Stimulated activated CD8-positive, alpha-beta memory T cell treated with anti-CD3 and anti-CD28 coated beads, Interleukin-12 subunit alpha, Interleukin-12 subunit beta, amount 100 ng/mL, for 1 hour (primary cell): ENCODE results near the gene PPP4R3A.
"Not testable (repeated sequence)": the region's sequence is repeated elsewhere in the genome, so short reads cannot be mapped to it uniquely, and the experiment has no call there.

Experiments
- DNase-seq: peaks from one replicate; pipeline ENCODE4 v3.0.0-alpha.2; 2020; ENCODE audit warnings: low read depth

Gene PPP4R3A

DNA sequence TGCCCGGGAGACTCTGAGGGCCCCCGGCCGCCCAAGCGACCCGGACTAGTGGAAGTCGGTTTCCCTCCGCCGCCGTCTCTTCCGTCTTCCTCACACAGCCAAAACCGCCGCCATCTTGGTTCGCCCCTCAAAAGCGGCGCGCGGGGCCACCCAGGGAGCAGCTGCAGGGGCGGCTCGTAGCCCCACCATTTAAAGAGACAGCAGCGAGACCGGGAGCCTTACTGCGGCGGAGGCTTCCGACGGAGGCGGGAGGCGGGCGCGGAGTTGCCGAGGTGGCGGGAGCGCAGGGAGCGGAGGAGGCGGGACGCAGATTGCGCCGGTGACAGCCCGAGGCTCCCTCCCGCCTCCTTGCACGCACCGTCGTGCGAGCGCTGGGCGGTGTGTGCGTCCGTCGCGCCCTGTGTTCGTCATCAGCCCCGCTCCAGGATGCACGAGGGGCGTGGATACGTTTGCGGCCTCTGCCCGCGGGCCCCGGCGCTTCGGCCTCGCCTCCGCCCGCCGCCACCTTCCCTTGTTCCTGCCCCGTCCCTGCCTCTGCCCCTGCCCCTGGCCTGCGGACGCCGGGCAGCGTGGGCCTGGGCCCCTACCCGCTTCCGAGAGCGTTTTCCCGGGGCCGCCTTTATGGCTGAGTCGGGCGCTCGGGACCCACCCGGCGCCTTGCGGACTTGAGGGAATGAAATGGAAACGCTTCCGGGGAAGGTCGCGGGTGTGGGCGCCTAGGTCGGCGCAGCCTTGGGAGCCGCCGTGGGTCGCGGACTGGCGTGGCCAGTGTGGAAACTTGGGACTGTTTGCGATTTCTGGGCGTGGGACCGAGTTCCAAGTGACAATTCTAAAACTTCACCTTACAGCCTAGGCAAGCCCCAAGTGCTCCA lies at the start of gene PPP4R3A:
TSS of gene PPP4R3A (minus strand) at position 140 of the 872 bp plus-strand sequence. CDS start 663 bp downstream, outside the sequence.
- peak; percentile 83 for DNase-seq

DNA sequence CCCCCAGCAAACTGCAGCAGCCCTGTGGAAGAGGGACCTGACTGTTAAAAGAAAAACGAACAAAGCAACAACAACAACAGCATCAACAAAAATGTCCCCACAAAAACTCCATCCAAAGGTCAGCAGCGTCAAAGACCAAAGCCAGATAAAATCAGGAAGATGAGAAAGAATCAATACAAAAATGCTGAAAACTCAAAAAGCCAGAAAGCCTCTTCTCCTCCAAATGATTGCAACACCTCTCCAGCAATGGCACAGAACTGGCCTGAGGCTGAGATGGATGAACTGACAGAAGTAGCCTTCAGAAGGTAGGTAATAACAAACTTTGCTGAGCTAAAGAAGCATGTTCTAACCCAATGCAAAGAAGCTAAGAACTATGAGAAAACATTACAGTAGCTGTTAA lies 45.4 kb upstream of the PPP4R3A start:
- DNase-seq: no peak

DNA sequence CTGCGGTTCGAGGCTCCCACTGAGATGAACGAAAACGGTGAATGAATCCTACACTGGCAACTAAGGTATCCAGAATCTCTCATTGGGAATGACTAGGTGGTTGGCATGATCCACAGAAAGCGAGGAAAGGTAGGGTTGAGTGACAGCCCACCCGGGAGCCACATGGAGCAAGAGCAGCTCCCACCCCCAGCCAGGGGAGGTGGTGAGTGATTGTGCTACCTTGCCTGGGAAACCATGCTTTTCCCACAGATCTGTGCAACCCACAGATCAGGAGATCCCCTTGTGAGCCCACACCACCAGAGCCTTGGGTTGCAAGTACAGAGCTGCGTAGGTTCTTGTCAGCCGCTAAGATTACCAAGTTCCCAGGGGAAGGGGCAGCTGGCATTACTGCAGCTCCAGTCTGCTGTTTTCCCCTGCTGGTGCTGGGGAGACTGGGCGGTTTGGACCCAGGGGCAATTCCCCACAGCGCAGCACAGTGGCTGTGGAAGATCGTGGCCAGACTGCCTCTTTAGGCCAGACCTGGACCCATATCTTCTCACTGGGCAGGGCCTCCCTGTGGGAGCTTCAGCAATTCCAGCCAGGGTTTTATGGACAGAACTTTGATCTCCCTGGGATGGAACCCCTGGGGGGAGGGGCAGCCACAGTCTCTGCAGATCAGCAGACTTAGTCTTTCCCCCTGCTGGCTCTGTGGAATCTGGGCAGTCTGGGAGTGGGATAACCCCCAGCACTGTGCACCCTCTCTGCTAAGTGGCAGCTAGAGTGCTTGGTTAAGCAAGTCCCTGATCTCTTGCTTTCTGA lies 44.6 kb upstream of the PPP4R3A start:
- DNase-seq: no peak

DNA sequence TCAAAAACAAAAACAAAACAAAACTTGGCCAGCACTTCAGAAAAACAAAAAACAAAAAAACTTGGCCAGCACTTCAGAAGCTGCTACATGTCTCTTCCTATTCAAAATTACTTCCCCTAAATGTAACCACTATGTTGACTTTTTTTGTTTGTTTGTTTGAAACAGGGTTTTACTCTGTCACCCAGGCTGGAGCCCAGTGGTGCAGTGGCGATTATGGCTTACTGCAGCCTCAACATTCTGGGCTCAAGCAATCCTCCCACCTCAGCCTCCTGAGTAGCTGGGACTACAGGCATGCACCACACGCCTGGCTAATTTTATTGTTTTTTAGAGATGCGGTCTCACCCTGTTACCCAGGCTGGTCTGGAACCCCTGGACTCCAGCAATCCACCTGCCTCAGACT lies 38.0 kb upstream of the PPP4R3A start:
- no peak for DNase-seq

DNA sequence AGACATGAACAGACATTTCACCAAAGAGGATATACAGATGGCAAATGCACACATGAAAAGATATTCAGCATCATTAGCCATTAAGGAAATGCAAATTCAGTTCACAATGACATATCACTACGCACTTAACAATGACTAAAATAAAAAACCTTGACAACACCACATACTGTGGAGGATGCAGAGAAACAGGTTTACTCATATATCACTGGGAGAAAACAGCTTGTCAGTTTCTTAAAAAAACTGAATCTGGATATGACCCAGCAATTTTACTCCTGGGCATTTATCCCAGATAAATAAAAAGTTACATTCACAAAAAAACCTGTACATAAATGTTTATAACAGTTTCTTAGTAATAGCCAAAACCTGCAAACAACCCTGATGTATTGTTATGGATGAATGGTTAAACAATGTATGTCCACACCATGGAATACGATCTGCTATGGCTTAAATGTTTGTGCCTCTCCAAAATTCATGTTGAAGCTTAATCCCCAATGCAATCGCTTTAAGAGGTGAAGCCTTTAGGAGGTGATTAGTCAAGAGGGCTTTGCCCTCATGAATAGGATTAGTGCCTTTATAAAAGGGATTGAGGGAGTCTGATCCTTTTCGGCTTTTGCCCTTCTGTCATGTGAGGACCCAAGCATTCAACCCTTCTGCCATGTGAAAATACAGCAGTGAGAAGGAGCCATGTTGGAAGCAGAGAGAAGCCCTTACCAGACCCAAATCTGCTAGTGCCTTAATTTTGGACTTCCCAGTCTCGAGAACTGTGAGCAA lies 36.0 kb upstream of the PPP4R3A start:
- DNase-seq: no peak

DNA sequence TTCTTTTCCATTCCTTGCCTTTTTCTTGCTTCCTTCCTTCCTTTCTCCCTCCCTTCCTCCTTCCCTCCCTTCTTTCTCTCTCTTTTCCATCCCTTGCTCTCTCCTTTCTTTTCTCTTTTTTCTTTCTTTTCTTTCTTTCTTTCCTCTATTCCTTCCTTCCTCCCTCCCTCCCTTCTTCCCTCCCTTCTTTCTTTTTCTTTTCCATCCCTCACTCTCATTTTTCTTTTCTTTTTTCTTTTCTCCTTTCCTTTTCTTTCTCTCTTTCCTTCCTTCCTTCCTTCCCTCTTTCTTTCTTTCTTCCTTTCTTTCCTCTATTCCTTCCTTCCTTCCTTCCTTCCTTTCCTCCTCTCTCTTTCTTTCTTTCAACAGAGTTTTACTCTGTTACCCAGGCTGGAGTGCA lies 35.1 kb upstream of the PPP4R3A start:
- no peak for DNase-seq

DNA sequence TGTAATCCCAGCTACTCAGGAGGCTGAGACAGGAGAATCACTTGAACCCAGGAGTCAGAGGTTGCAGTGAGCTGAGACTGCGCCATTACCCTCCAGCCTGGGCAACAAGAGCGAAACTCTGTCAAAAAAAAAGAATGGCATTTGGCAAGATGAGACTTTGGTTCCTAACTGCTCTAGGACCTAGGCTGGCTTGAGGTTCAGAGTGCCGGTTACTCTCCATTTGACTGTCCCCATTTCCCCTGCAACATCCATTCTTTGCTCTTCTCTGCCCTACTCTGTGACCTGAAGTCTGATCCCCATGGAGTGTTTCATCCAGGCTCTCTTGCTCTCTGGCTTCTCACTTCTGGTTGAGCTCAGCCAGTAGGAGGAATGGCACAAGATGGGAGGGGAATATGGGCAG lies 26.2 kb upstream of the PPP4R3A start:
- no peak for DNase-seq

DNA sequence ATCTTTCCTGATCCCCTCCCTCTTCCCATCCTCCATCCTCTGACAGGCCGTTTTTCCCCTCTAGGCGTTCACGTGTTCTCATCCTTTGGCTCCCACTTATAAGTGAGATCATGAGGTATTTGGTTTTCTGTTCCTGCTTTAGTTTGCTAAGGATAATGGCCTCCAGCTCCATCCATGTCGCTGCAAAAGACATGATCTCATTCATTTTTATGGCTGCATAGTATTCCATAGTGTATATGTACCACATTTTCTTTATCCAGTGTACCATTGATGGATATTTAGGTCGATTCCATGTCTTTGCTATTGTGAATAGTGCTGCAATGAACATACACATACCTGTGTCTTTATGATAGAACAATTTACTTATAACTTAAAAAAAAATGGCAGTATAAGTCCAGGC lies 23.9 kb upstream of the PPP4R3A start:
- not testable (repeated sequence) for DNase-seq

DNA sequence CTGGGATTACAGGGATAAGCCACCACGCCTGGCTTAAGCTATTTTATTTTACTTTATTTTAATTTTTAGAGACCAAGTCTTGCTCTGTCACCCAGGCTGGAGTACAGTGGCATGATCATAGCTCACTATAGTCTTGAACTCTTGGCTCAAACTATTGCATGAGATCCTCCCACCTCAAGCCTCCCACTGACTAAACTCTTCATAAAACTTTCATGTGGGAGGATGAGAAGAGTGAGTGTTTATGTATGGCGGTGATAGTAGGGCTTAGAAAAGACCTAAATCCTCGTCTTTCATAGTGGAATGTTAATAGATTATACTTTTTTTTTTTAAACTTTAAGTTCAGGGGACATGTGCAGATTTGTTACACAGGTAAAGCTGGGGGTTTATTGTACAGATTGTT lies 23.5 kb upstream of the PPP4R3A start:
- no peak for DNase-seq

DNA sequence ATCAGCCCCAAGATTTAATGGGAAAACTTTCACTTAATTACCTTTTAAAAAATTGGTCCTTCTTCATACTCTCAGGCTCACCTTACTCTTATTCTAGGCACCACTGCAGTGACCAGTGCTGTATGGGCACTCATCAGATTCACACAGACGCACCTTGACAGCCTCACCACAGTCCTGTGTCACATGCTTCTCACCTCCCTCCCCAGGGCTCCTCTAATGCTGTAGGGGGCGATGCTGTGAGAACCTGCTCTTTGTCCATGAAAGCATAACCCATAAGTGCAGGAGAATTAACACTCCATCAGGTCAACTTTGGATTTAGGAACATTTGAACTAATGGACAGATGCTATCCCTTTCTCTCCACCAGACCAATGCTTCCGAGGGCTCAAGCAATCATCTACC lies 13.9 kb upstream of the PPP4R3A start:
- DNase-seq: no peak

DNA sequence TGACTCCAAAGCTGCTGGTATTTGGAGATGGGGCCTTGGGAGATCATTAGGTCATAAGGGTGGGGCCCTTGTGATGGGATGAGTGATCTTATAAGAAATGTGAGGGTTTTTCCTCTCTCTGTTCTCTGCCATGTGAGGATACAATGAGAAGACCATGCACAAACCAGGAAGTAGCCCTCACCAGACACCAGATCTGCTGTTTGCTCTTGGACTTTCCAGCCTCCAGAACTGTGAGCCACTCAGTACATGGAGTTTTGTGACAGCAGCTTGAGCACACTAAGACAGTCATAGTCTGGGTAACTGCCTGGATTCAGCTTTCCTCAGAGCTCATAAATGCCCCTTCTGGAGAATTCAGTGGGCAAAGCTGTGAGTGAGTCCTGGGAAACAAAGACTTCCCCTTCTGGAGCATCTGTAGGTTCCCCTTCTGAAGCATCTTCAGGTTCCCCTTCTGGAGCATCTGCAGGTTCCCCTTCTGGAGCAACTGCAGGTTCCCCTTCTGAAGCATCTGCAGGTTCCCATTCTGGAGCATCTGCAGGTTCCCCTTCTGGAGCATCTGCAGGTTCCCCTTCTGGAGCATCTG lies 11.0 kb upstream of the PPP4R3A start:
- DNase-seq: no peak

DNA sequence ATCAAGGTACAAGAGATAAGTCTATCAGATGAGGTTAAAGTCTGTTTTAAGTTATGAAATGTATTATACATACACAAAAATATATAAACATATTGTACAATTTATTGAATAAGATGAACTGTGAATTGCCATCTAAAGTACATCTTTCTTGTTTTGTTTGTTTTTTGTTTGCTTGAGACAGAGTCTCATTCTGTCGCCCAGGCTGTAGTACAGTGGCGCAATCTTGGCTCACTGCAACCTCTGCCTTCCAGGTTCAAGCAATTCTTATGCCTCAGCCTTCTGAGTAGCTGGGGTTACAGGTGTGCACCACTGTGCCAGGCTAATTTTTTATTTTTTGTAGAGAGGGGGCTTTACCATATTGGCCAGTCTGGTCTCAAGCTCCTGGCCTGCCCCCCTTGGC lies 10.0 kb upstream of the PPP4R3A start:
- DNase-seq: no peak

DNA sequence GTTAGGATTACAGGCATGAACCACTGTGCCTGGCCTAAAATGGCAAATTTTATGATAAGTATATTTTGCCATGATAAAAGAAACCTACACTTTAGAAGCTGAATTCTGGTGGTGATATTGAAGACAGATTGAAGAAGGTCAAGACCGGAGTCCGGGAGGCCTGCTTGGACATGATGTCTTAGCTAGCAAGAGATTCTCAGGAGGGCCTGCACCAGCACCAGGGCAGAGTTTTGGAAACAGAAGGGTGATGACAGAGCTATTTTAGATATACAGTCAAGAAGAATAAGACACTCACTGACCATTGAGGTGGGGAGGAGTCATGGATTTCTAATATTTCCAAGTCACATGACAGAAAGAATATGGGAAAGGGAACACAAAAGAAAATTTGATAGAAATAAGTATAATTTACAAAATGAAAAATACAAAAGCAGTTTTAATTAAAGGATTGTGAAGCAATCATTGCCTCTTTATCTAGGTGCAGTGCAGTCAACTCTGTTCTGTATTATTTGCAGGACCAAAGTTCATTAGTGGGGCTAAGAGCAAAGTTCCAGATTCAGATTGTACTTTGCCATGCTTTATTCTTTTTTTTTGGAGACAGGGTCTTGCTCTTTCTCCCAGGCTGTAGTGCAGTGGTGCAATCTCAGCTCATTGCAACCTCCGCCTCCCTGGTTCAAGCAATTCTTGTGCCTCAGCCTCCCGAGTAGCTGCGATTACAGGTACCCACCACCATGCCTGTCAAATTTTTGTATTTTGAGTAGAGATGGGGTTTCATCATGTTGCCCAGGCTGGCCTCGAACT lies 9.3 kb upstream of the PPP4R3A start:
- no peak for DNase-seq

DNA sequence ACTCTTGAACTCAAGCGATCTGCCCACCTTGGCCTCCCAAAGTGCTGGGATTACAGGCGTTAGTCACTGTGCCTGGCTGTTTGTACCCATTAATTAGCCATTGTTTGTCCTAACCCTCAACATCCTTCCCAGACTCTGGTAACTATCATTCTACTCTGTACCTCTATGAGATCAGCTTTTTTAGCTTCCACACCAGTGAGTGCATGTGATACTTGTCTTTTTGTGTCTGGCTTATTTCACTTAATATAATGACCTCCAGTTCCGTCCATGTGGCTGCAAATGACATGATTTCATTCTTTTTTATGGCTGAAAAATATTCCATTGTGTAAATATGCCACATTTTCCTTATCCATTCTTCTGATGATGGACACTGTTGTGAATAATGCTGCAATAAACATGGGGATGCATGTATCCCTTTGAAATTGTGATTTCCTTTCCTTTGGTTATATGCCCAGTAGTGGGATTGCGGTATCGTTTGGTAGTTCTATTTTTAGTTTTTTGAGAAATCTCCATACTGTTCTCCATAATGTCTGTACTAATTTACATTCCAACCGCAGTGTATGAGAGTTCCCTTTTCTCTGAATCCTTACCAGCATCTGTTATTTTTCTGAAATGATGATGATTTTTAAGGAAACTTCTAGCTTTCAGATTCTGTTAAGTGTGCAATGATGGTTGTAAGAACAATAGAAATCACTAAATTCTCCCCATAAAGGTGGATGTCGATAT lies 6.7 kb upstream of the PPP4R3A start:
- DNase-seq: no peak

DNA sequence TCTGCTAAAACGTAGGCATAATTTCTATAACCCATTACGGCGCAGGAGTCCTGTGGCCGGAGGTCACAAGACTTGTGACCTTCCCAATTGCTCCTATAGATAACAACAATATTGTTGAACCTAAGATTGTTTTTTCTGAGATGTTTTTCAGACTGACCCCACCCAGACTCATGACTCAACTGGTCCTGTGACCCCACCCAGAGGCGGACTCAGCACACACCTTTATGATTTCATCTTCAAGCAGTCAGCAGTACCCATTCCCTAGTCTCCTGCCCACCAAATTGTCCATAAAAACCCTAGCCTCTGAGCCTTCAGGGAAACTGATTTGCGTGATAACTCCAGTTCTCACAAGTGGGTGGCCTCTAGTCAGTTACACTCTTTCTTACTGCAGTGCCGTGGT lies 5.9 kb upstream of the PPP4R3A start:
- no peak for DNase-seq

DNA sequence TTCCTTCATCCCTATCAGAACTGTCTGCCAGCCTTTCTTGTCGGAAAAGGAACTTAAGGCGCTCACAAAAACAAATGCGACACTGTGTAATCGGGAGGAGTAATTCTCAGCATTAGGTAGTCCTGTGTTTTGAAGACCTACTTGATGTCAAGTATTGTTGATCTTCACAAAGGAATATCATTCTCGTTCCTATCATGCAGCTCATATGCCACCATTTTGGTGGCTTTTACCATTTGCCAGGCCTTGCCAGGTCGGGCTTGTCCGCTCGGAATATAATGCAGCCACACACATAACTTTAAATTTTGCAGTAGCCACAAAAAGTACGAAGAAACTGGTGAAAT lies 903 bp upstream of the PPP4R3A start:
- DNase-seq: no peak

DNA sequence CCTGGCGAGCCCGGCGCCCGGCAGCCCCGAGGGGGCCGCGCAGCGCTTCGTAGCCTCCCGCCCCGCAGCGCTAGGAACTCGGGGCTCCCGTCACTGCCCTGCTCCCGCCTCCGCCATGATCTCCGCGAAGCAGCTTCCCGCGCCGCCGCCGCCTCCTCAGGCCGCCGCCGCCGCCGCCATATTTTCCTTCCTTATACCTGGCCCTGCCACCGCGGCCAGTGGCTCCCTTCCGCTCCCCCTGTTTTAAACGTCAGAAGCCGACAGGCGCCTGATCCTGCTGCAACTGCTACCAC lies 286 bp downstream of the PPP4R3A start:
- no peak for DNase-seq

DNA sequence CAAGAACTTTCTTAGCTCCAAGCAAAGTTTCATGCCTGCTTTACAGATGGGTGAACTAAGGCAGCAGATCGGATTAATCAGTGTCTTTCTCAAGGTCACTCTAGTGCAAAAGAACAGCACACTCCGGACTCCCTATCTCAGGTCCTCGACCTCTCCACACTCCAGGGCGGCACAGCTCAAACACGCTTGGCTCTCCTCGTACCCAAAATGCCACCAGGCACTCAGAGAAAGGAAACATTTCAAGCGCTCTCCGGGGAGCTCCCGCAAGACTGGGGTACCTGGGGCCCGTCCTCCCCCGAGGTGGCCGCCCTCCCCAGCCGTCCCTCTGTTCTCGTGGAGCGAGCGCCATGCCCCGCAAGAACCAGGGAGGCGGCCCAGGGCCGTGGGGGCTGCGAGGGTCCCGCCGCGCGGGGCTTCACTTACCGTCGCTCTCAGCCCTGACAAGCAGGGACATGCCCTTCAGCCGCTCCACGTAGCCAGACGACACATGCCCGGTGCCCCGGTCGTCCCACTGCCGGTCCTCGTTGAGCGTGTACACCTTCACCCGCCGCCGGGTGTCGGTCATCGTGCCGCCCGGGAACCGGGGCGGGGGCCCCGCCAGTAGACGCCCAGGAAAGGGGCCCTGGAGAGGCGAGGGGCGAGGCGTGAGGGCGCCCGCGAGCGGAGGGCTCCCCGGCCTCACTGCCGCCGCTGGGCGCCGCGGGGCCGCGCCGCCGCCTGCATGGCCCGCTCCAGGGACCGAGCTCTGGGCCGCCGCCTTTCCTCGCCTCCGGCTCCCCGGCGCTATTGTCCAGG lies 830 bp downstream of the PPP4R3A start:
- no peak for DNase-seq

DNA sequence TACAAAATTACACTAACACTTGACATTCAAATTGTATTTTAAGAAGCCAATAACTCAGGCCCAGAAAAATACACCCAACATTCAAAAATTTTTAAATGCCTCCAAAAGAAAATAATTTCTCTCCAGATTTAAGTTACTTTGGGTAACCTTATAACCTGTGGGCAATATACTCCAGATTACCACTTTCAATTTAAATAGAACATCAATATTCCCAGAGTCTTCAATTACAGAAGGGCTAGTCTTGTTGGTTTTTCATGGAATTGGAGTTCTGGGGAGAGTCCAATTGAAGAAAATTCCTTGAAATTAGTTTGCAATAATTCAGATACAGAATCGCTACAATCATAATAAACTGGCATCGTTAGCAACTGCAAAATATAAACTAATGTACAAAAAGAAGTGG lies 2.0 kb downstream of the PPP4R3A start:
- DNase-seq: no peak

DNA sequence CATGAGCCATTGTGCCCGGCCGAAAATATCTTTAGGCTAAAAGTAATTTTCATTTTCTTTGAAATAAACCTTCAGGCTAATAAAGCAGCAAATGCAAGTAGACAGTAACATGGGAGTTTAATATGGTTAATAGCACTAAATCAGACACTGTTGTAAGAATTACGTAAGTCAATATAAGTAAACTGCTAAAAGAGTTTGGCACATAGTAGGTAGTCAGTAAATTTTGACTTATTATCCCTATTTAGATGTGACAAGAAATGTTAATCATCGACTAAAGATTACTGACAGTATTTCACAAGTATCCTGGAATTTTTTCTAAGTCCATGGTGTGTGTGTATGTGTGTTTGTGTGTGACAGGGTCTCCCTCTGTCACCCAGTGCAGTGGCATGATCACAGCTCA lies 3.9 kb downstream of the PPP4R3A start:
- DNase-seq: no peak
